GM12891 (cell line): ENCODE measurements around the gene ATG4C.

Experiments
- DNase-seq: peaks from one replicate; pipeline ENCODE4 v3.0.0; 2011; ENCODE audit warnings: low spot score; ENCODE audit not compliant: insufficient read length
- FAIRE-seq: peaks from 2 replicates; lab custom pipeline; 2011; peaks lifted over from hg19 to GRCh38; lab: Jason Lieb, UNC
- PAX5 ChIP-seq: IDR thresholded peaks from 2 replicates; pipeline ENCODE4 v1.6.1; 2011; ENCODE audit warnings: low read length, moderate library complexity, mild to moderate bottlenecking; ENCODE audit not compliant: insufficient read depth, severe bottlenecking
- POLR2A ChIP-seq: IDR thresholded peaks from 2 replicates; pipeline ENCODE4 v1.6.1; 2011; ENCODE audit warnings: low read depth, low read length, control low read depth
- POLR2AphosphoS5 ChIP-seq: IDR thresholded peaks from 2 replicates; pipeline ENCODE4 v1.6.1; 2011; ENCODE audit warnings: low read depth, low read length, control low read depth
- POU2F2 ChIP-seq: IDR thresholded peaks from 2 replicates; pipeline ENCODE4 v1.6.1; 2011; ENCODE audit warnings: low read depth, mild to moderate bottlenecking, control low read depth, low read length, moderate library complexity
- SPI1 ChIP-seq: IDR thresholded peaks from 2 replicates; pipeline ENCODE4 v1.6.1; 2011; ENCODE audit warnings: low read depth, low read length, control low read depth
- TAF1 ChIP-seq: IDR thresholded peaks from 2 replicates; pipeline ENCODE4 v1.6.1; 2011; ENCODE audit warnings: low read depth, low read length, control low read depth

Gene ATG4C

DNA sequence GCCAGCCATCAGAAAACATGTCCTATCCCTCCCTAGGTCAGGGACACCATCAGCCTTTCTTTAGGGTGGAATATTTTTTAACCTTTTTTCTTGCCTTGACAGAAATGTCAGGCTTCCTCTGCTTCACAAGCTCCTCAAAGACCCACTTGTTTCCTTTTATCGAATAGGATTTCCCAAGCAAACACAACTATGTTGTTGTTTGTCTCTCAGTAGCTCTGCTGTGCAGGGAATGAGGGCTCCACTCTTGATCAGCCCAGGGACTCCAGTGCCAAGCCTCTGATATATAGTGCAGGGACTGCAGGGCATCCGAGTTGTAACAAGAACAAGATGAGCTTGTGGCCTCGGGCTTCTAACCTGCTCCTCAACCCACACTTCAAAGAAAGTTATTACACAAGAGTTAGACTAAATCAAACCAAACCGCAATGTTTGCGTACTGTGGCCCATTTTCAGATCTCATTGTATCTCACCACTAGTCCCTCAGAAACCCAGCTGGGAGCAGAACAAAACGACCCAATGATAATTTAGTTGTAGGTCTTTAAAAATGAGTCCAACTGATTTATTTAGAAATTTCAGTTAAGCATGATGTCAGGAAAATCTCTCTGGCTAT lies 108.1 kb downstream of the ATG4C start:
- TF ChIP-seq POLR2AphosphoS5 (no peak), PAX5 (no peak), POU2F2 (no peak), SPI1 (no peak), POLR2A (no peak), TAF1 (no peak)
- FAIRE-seq (no peak), DNase-seq (no peak)

DNA sequence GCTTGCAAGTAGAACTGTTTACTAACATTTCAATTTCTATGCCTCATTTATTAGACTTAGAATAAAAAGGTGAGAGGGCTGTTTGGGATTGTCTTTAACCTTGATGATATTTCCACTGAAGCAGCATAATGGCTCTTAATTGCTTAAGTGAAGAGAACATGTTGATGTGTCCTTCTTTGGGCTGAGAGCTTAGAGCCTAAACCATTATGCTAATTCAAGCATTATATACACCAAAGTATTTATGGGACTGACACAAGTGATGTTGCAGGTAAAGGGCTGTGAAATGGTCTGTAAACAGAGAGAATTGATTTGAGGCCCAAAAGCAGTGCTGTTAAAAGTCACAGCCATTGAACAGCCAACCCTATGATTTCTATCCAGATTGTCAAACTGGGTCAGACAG lies 113.9 kb downstream of the ATG4C start:
- TF ChIP-seq POLR2A (no peak), POLR2AphosphoS5 (no peak), PAX5 (no peak), SPI1 (no peak), TAF1 (no peak), POU2F2 (no peak)
- DNase-seq (no peak), FAIRE-seq (no peak)

DNA sequence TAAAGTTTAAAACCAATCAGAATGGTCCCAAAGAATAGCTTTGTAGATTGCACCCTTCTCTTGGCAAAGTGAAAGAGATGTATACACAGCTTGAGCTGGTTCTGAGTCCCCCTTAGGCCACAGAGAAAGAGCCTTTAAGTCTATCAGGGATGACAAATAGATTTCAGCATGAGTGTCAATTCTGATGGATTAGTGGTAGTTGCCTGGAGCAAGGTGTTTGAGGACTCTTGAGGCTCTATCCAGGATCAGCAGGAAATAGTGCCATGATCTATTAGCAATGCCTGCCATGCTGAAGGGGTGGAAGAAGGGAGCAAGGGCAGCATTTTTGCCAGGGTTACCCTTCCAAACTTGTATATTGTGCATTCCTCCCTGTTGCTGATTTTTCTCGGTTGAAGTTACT lies 116.6 kb downstream of the ATG4C start:
- TF ChIP-seq PAX5: no peak
- TF ChIP-seq SPI1: no peak
- no peak for TF ChIP-seq POU2F2
- no peak for TF ChIP-seq TAF1
- no peak for TF ChIP-seq POLR2AphosphoS5
- TF ChIP-seq POLR2A: no peak
- DNase-seq (no peak), FAIRE-seq (no peak)

DNA sequence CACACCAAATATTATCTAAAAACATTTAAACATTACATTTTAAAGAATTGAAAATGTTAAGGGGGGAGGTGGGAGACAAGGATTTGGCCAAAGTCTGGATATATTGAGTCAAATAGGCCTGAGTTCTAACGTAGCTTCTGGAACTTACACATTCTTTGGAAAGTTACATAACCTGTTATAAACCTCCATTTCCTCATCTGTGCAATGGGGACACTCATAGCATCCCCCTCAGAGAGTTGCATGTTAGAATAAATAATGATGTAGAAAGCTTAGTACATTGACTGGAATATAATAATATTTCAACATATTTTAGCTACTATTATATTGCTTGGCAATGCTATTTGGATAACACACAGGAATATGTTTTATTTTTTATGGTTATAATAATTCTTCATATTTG lies 117.7 kb downstream of the ATG4C start:
- TF ChIP-seq SPI1: no peak
- TF ChIP-seq PAX5: no peak
- TF ChIP-seq POLR2AphosphoS5: no peak
- TF ChIP-seq POLR2A: no peak
- no peak for TF ChIP-seq POU2F2
- TF ChIP-seq TAF1: no peak
- DNase-seq (no peak), FAIRE-seq (no peak)

DNA sequence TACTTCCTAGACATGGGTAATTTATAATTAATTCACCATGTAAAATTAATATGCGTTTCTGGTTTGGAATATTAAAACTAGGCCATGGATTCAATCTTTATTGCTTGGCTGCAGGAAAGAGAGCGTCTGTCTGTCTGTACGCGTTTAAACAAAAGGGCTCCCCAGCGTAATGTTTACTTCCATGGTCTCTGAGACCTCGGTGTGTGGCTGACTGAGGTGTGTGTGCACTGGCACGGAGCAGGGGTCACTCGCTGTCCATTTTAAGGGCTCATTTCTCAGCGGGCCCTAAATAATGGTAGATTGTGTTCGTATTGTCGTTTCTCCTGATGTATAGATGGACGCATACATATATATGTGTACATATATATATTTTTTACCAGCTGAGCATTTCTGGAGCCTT lies 119.6 kb downstream of the ATG4C start:
- DNase-seq: no peak
- no peak for TF ChIP-seq PAX5
- no peak for TF ChIP-seq POLR2A
- no peak for TF ChIP-seq TAF1
- TF ChIP-seq POLR2AphosphoS5: no peak
- TF ChIP-seq POU2F2: no peak
- no peak for TF ChIP-seq SPI1
- no peak for FAIRE-seq

DNA sequence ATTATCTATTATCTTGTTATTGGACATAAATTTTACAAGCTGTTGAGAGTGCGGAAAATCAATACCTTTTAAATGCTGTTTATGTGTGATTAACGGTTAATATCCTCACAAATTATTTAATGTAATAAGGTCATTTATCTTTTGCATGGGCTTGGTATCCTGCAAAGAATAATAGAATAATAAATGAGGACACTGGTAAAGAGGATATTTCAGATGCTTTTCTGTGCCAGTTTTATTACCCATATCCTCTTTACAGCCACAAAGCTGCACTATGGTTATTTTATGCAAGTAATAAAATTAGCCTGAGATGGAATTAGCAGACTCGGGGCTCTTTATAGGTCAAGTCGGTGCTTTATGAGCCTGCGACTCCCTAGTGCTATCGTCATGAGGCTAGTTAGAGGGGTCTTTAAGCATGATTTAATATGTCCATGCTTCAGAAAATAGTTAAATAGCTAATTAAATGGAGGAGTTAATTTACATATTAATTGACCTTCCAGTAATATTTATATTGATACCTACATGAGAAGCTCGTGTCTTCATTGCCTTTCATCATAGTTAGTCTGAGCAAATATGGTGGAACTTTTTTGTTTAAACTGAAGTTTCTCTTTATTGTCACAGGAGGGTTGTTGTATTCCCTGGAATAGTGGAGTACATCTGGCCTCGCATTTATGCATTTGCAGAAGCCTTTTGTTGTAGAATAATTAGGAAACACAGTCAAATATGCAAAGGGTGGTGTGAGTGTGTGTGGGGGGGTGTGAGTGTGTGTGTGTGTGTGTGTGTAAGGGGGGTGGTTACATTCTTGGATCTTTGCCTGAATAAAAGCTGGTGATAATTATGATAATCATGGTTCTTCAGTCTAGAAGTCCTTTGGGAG lies 120.3 kb downstream of the ATG4C start:
- DNase-seq (no peak), FAIRE-seq (no peak)
- no peak for TF ChIP-seq PAX5
- no peak for TF ChIP-seq TAF1
- TF ChIP-seq POU2F2: no peak
- TF ChIP-seq SPI1: no peak
- no peak for TF ChIP-seq POLR2AphosphoS5
- TF ChIP-seq POLR2A: no peak

DNA sequence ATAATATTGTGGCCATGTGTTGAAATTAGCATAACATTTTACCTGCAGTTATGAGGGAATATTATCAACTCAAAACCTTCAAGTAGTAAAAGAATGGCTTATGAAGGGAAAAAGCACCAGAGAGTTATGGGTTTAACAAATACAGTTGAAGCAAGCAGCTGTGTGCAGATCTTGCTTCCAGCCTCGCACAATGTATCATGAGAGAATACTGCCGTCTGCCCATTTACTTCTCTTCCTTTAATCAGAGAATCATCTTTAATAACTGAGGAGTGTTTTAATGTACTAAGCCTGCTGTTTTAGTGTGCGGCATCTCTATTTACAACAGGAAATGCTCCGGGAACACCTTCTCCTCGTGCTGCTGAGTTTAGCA lies 120.9 kb downstream of the ATG4C start:
- TF ChIP-seq PAX5: no peak
- TF ChIP-seq POLR2A: no peak
- TF ChIP-seq POLR2AphosphoS5: no peak
- no peak for TF ChIP-seq POU2F2
- no peak for TF ChIP-seq TAF1
- no peak for TF ChIP-seq SPI1
- FAIRE-seq: no peak
- no peak for DNase-seq

DNA sequence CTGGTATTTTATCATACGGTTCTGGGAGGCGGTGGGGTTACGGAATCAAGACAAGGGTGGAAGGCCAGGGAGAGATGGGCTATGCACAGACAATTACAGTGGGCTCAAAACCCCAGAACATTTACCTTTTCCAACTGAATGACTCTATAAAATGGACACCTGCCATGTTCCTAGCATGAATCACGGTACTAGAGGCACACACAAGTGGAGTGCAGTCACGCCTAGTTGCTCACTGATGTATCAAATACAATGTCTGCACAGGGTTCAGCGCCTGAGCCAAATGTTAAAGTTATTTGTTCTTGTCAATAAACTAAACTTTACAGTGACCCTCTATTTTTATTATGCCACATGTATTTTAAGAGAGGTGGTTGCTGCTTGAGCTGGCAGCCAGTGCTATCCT lies 121.4 kb downstream of the ATG4C start:
- no peak for TF ChIP-seq SPI1
- TF ChIP-seq POLR2A: no peak
- no peak for TF ChIP-seq POU2F2
- TF ChIP-seq PAX5: no peak
- TF ChIP-seq TAF1: no peak
- TF ChIP-seq POLR2AphosphoS5: no peak
- DNase-seq: no peak
- no peak for FAIRE-seq

DNA sequence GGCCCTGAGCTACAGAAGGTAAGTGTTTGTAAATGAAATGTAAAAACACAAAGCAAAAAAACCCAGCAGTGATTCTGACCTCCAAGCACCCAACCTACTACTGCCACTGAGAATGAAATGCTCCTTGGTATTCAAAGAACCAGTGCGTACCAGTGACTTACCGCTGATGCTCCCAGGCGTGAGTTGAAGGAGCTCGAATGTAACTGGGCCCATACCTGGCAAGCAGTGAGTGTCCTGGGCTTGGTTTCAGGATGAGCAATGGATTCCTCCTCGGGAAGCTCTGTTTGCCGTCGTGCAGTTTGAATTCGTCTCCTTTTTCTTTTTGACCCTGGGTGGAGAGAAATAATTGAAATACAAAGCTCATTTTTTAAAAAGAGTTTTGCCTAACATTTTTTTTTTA lies 121.9 kb downstream of the ATG4C start:
- DNase-seq (no peak), FAIRE-seq (no peak)
- no peak for TF ChIP-seq PAX5
- no peak for TF ChIP-seq POLR2AphosphoS5
- TF ChIP-seq SPI1: no peak
- TF ChIP-seq POLR2A: no peak
- TF ChIP-seq POU2F2: no peak
- TF ChIP-seq TAF1: no peak

DNA sequence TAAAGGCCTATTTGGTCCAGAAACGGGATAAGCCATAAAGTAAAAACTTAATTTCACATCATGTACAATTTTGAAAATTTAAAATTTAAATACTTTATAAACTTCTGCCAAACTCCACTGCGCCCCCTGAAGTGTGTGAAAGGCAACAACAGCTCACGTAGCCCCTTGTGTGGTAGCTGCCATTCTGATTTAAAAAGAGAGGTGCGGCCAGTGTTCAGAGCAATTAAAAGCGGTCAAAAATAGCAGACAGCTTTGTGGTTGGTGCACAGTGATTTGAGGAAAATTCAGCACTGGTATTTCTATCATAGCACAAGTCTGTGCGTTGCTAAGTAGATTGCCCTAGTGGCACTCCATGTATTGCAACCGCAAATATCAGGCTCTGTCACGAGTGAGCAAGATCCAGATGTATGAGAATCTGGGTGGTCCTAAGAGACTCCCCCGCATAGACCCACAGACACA lies 122.5 kb downstream of the ATG4C start:
- TF ChIP-seq TAF1 (no peak), POU2F2 (no peak), SPI1 (no peak), PAX5 (no peak), POLR2A (no peak), POLR2AphosphoS5 (no peak)
- no peak for FAIRE-seq
- no peak for DNase-seq
